Activated T-cell treated with anti-CD3 and anti-CD28 coated beads, Interleukin-2, amount 50 U/mL, for 1 hour (primary cell): ENCODE measurements around the gene ZFX.

Source experiments
- DNase-seq: peaks from one replicate; pipeline ENCODE4 v3.0.0-alpha.2; 2020

ZFX gene

DNA sequence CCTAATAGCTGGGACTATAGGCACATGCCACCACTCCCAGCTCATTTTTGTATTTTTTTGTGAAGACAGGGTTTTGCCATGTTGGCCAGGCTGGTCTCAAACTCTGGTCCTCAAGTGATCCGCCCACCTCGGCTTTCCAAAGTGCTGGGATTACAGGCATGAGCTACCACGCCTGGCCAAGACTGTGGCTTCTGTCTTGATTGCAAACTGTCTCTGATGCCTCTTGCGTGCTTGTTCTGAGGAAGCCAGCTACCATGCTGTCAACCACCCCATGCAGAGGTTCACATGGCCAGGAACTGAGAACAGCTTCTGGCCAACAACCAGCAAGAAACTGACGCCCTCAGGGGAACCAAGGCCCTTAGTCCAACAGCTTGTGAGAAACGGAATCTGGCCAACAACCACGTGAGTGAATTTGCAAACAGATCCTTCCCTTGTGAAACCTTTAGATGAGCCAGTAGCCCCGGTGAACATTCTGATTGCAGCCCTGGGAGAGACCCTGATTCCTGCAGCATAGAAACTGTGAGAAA is 93.2 kb downstream of the ZFX start:
- no peak for DNase-seq

DNA sequence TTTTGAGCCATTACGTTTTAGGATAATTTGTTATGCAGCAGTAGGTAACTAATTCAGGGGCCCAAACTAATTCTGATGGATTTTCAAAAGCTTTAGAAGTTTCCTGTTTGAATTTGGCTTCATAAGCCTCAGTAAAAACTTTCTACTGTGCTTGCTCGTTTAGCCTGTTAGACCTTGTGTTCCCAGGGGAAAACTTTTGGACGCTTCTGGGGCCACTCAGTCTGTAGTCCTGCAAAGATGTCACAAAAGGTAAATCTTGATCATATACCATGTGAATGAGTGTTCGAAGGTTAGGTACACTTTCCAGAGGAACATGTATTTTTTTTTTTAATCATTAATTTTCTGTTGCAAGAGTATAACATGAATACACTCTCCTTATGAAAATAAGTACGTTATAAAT is 93.7 kb downstream of the ZFX start:
- no peak for DNase-seq

DNA sequence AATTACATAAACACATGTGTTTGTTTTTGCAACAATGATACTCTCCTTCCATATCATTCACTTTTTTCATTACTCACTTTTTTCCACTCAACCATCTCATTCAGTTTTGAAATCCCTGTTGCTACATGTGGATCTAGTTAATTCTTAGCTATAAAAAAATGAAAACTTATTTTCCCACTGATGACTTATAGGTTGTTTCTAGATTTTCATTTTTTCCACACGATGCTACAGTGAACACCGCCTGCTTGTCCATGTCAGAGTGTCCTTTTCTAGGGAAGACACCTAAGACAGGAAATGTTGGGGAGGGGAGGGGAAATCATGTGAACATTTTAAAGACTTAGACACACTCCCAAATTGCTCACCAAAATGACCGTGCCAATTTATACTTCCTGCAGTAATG is 94.2 kb downstream of the ZFX start:
- DNase-seq, result no peak

DNA sequence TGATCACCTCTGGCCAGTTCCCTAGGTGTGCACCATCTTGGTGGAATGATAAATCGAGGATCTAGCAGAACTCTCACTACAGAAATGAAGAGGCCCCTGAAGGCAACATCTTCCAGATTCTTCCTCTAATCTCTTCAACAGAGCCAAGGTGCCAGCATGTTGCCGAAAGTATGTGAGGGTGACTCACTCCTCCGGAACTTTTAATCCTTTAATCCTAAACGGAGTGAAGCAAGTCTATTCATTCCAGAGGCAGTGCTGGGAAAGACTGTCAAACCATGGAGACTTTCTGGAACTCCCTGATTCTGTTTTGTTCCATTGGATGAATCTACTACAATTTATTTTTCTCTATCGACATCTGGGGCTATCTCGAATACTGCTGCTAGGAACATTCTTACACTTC is 95.7 kb downstream of the ZFX start:
- DNase-seq, result no peak

DNA sequence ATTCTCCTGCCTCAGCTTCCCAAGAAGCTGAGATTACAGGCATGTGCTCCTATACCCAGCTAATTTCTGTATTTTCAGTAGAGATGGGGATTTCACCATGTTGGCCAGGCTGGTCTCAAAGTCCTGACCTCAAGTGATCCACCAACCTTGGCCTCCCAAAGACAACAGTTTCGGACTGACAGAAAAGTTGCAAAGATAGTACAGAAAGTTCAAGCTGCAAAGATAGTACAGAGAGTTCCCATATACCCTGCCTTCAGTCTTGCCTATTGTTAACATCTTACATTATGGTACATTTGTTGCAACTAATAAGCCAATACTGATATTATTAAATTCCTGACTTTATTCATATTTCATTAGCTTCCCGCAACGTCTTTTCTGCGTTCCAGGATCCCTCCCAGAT is 98.5 kb downstream of the ZFX start:
- DNase-seq, result no peak

DNA sequence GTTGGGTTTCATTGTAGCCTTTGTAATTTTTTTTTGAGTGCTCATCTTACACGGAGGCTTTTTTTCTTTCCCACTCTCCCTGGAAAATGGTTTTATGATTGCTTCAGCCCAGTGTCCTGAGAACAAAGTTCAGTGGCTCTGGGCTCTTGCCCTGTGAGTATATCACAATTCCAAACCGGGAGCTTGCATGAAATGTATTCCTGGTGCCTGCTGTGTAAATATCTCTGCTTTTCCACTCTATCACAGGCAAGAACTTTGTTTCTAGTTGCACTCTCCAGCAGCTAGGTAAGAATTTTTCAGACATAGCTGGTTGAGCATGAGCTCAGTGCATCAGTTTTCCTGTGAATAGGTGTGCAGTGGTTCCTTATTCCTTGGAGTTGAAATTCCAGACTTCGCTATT is 103.5 kb downstream of the ZFX start:
- no peak for DNase-seq

DNA sequence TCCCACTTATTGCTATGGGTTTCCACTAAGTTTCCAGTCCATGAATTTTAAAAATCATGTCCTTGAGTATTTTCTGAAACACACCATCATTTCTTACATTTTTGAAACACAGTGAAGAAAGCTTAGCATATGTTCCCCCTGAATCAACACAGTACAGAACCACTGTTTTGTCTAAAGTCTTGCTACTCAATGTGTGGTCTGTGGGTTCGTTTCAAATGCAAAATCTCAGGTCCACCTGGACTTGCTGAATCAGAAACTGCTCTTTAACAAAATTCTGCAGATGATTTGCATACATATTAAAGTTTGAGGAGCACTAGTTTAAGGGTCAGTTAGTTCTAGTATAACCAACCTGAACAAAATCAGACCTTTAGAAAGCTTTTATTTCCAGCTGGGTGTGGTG is 103.9 kb downstream of the ZFX start:
- DNase-seq, result no peak

DNA sequence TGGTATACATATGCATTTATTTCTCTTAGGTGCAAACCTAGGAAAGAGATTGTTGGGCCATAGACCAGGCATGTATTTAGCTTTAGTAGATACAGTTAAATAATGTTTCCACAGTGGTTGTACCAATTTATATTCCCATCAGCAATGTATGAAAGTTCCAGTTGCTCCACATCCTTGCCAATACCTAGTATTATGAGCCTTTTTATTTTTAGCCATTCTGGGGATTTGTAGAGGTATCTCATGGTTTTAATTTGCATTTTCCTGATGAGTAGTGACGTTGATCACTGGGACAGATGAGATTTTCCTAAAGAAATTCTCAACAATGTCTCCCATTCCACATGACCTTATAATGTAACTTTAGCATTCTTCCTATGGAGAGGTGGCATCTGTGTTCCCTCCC is 107.5 kb downstream of the ZFX start:
- DNase-seq, result no peak

DNA sequence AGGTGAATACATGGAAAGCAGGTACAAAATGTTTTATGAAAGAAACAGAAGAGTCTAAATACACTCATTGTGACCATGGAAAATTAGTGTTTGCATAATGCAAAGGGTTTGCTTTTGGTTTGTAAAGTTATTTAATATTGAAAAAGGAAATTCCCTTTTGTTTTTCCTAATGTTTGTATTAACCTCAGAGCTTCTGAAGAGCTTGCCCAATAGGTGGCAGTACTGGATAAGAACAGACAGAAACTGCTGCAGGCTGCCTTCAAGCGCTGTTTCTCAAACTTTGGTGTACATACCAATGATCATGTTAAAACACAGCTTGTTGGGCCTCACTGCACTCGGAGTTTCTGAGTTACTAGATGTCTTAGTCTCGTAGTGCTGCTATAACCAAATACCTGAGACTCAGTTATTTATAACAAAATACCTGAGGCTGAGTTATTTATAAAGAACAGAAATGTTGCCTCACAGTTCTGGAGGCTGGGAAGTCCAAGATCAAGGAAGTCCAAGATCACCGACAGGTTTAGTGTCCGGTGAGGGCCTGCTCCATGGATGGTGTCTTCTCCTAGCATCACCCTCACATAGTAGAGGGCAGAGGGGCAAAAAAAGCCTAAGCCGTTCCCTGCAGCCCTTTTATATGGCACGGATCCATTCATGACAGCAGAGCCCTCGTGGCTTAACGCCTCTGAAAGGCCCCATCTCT is 110.2 kb downstream of the ZFX start:
- DNase-seq, result no peak

DNA sequence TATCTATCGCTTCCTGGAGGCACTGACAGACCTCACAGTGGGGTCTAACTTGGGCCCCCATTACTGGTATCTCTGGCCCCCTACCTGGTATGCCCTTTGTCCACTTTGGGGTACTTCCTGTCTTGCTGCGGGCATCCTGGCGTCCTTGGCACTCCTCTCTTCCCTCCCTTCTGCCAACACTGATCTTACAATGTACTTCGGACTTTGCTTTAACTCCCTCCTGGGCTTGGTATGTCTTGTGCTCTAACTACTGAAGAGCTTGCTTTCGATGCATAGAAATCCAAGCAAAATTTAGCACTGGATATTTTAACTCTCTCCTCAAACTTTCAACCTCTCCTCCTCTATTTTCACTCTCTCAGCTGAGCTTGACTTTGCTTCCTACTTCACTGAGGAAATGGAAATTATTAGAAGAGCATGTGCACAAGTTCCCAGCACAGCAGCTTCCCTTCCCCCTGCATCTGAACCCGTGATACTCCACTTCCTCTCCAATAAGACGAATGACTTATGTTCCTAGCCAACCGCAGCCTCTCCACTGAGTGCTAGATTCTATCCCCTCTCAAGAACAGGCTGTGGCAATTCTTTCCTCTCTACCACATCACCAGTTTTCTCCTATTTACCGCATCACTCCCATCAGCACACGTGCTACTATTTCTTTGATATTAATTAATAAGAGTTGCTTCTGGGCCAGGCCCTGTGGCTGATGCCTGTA is 111.5 kb downstream of the ZFX start:
- DNase-seq, result no peak

DNA sequence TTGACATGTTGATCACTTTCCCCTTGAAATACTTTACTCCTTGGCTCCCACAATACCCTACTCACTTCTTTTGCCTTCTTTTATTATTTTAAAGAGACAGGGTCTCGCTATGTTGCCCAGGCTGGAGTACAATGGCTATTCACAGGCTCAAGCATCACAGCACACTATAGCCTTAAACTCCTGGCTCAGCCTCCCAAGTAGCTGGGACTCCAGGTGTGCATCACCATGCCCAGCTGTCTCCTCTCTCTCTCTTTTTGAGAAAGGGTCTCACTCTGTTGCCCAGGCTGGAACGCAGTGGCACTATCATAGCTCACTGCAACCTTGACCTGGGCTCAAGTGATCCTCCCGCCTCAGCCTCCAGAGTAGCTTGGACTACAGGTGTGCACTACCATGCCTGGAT is 112.8 kb downstream of the ZFX start:
- DNase-seq, result no peak

DNA sequence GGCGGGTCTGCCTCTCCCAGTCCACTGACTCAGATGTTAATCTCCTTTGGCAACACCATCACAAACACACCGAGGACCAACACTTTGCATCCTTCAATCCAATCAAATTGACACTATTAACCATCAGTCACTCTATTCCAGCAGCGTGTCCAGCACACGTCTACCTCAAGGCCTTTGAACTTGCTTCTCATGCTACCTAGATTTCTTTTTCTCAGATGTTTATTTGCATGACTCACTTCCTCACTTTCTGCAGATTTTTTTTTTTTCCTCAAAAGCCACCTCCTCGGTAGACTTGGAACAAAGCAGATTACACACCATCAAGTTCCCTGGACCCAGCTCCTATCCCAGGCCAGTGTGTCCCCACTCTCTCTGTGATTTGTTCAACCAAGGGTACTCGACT is 114.9 kb downstream of the ZFX start:
- no peak for DNase-seq
